ENCODE results near the gene DNASE1L2.
"Not testable (repeated sequence)": the region's sequence is repeated elsewhere in the genome, so short reads cannot be mapped to it uniquely, and the experiment has no call there.

DNASE1L2 gene, protein sequence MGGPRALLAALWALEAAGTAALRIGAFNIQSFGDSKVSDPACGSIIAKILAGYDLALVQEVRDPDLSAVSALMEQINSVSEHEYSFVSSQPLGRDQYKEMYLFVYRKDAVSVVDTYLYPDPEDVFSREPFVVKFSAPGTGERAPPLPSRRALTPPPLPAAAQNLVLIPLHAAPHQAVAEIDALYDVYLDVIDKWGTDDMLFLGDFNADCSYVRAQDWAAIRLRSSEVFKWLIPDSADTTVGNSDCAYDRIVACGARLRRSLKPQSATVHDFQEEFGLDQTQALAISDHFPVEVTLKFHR

GRCh38 chr16:2236337-2237101 lies at the start of gene DNASE1L2:
Gene DNASE1L2, plus strand, starts transcription at chr16:2236444. Its CDS starts 373 bp downstream, at chr16:2236817.
- no peak for DNase-seq

GRCh38 chr16:2186505-2186904 lies 49.7 kb upstream of the DNASE1L2 start:
- DNase-seq, result no peak

DNA sequence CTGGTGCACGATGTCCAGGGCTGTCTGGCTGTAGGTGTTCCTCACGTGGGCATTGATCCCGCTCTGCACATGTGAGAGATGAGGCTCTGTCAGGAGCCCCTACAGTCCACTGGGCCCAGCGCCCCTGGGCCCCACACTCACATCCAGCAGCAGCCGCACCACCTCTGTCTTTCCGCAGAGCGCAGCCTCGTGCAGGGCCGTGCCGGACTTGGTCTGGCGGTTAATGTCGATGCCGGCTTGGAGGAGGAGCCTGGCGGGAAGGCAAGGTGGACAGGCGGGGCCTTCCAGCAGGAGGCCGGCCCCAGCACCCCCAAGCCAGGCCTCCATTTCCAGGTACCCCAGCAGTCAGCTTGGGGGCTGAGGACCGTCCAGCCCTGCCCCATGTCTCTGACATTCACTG lies 49.0 kb upstream of the DNASE1L2 start:
- DNase-seq, result no peak

DNA sequence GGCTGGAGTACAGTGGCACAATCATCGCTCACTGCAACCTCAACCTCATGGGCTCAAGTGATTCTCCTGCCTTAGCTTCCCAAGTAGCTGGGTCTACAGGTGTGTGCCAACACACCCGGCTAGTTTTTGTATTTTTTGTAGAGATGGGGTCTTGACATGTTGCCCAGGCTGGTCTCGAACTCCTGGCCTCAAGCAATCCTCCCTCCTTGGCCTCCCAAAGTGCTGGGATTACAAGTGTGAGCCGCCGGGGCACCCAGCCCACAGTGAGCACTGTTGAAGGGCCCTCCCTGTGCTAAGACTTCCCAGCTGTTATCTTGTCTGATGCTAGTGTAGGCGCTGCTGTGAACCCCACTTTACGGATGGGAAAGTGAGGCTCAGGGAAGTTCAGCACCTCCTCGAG lies 47.8 kb upstream of the DNASE1L2 start:
- DNase-seq, result no peak

DNA sequence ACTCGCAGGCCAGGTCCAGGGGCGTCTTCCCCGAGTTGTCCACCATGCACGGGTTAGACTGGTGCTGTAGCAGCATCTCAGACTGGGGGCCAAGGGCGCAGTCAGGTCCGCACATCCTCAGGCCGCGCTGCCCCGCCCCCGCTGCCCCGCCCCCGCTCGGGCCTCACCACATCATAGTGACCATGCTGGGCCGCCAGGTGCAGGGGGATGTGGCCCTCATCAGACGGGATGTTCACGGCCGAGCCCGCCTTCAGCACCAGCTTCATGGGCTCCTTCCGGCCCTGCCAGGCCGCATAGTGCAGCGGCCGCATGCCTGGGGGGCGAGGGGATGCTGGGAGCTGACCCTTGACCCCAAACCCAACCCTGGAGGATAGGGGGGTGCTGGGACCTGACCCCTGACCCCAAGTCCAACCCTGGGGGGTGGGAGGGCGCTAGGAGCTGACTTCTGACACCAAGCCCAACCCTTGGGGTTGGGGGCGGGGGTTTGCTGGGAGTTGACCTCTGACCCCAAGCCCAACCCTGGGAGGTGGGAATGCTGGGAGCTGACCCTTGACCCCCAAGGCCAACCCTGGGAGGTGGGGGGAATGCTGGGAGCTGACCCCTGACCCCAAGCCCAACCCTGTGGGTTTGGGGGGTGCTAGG lies 46.9 kb upstream of the DNASE1L2 start:
- no peak for DNase-seq

DNA sequence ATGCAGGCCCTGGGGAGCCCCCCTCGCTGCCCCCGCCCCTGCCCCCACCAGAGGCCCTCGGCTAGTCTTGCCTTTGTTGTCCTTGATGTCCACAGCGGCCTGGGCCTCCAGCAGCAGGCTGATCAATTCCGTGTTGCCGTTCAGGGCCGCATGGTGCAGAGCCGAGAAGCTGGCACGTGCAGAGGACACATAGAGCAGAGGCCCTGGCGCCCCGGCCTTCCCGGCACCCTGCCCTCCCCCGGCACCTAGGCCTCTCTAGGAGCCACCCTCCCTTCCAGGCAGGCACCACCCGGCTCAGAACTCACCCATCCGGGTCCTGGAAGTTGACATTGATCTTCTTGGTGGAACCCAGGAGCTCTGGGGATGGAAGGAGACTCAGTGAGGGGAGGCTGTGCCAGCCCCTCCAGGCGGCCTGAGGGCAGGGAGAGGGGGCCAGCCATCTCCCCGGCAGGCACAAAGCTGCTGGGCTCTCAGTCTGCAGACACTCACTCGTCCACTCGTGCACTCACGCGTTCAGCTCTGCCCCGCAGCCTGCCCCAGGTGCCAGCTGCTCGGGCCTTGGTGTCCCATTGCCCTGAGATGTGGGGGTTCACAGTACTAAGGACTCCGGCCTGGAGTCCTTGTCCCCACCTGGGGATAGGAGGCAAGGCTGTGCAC lies 46.1 kb upstream of the DNASE1L2 start:
- no peak for DNase-seq

DNA sequence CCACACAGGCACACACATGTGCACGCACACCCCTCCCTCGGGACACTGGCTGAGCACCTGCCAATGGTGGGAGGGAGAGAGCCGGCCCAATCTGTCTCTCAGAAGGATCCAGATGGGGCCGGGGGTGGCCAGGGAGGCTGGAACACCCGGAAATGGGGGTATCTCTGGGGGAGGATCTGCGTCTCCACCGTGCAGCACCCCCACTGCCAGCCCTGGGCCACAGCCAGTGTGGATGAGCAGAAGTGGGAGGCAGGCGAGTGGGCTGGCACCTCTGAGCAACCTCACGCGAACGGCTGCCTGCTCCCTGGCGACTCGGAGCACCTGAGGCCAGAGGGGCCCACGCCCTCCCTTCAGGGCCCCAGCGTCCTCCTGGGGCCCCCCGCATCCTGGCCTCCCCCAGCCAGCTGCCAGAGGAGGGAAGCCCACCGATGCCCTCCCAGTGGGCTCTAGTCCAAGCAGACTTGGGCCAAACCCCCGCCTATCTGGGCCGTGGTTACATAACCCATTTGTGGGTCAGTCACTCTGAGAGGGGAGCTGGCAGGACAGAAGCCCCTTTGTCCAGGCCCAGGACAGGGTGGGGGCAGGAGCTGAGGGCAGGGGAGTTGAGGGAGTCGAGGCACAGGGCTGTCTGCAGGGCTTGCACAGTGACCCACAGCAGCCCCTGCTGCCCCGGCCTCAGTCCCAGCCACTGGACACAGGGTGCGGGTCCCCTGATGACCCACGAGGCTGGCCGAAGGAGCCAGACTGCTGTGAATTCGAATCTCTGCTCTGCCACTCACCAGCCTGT lies 45.4 kb upstream of the DNASE1L2 start:
- DNase-seq, result peak; percentile 73

GRCh38 chr16:2191446-2191706 lies 44.9 kb upstream of the DNASE1L2 start:
- no peak for DNase-seq

DNA sequence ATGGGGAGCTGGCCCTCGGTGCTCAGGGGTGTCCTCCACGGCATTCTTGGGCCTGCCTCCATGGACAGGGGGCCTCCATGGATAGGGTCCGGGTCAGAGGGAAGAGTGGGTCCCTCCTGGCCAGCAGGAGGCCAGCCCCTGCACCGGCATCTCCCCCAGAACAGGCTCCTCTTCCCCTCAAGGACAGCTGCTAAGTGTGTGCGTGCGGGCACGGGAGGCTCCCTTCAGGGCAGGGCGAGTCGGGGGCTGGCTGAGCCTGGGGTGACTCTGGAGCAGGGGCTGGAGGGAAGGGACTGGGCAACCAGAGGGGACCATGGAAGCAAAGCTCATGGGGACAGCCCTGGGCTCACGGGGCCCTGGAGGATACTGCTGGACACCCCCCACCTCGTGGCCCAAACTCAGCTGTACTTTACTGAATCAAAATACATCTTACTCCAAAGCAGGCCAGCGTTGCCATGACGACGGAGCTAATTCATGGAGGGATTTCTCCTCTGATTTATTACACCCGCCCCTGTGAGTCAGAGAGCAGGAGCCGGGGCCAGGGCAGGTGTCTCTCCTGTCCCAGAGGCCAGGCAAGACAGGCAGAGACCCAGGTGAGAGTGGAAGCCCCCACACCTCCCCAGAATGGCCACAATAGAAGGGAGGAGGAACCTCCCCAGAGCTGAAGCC lies 41.9 kb upstream of the DNASE1L2 start:
- no peak for DNase-seq

GRCh38 chr16:2194852-2195321 lies 41.4 kb upstream of the DNASE1L2 start:
- DNase-seq, result no peak

- no peak for DNase-seq
Measured at GRCh38 chr16:2195322-2196161, 40.7 kb upstream of the DNASE1L2 start.

- no peak for DNase-seq
Measured at GRCh38 chr16:2196162-2196980, 39.9 kb upstream of the DNASE1L2 start, which contains the start of gene CASKIN1. Gene CASKIN1, minus strand, starts transcription at chr16:2196605. Its CDS starts 173 bp downstream, at chr16:2196432.

- no peak for DNase-seq
Measured at GRCh38 chr16:2196981-2197511, 39.2 kb upstream of the DNASE1L2 start.

DNA sequence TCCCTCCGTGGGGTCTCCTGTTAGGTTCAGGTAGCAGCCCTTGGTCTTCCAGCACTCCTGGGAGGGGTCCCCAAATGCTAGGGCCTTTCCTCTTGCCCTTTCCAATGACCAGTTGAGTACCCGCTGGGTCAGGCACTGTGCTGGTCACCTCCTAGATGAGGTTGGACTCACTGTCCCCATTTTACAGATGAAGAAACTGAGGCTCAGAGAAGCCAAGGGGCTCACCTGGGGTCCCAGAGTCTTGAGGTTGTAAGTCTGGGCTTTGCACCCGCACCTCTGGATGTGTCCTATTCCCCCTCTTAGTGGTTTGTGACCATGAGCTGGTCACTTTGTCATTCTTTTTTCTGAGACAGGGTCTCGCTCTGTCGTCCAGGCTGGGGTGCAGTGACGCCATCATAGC lies 38.5 kb upstream of the DNASE1L2 start:
- no peak for DNase-seq

DNA sequence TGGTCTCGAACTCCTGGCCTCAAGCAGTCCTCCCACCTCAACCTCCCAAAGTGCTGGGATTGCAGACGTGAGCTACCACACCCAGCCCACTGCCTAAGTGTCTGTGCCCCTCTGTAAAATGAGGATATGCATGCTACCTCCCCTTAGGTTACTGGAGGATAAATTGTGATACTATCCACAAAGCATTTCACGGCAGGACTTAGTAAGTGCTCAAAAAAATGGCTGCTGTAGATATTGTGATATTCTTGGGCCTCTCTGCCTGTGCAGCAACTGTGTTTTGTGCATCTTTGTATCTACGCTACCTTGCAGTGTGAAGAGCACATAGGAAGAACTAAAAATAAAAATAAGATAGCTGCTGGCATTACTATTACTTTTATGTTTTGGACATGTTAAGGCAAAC lies 38.0 kb upstream of the DNASE1L2 start:
- no peak for DNase-seq

GRCh38 chr16:2199095-2199494 lies 37.1 kb upstream of the DNASE1L2 start:
- no peak for DNase-seq

DNA sequence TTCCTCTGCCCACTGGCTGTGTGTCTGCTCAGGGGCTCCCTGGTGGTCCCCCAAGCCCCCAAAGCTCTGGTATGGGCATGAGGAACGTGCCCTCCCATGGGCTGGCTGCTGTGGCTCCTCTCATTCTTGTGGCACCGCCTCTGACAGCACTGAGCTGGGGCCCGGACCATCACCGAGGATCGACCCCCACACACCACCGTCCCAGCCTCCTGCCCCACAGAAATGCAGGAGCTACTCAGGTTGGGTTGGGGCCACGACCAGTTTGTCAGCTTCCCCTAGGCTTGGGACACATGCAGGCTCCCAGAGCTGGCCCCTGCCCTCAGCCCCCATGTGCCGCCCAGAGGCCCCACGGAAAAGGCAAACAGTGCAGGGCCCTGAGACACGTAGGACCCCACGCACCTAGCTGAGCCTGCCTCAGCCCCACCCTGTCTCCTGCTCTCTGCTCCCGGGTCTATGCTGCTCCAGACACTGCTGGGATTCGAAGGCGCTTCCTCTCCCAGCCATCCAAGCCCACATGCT lies 36.6 kb upstream of the DNASE1L2 start:
- DNase-seq, result no peak

- no peak for DNase-seq
Measured at GRCh38 chr16:2200313-2200712, 35.9 kb upstream of the DNASE1L2 start.

DNA sequence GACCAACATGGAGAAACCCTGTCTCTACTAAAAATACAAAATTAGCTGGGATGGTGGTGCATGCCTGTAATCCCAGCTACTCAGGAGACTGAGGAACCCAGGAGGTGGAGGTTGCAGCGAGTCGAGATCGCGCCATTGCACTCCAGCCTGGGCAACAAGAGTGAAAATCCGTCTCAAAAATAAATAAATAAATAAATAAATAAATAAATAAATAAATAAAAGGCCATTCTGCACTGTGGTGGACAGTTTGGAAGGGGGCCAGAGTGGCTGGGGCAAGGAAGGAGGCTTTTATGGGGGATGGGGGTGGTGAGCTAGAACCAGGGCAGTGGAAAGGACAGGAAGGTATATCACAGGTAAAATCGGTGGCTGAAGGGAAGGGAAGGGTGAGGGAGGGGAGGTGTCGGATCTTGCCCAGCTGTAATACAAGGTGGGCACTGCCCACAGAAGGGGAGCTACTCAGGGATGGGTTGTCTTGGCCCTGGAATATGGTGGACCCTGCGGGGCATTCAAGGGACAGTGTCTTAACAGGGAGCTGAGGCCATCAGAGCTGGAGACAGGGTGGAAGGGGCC lies 33.0 kb upstream of the DNASE1L2 start:
- not testable (repeated sequence) for DNase-seq

All from NCI-H2171 (cell line).